ENCODE data around the gene ENOX1.

DNA sequence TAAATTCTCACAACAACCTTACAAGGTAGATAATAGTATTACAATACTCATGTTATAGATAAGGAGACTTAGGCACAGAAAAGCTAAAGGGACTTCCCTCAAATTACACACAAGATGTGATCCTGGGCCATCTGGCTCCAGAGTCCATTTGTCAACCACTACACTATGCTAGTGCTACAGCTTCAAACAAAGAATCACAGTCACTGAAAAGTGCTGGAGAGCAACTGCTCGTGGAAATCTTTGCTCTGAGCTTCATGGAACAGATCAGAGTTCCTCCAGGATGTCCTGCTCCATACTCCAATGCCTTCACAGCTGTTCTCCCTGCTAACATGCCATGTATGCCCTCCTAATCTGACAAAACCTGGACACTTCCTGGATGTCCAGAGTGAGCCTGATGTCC, 271.2 kb downstream of the ENOX1 start:
- TF ChIP-seq, protein P1, sequence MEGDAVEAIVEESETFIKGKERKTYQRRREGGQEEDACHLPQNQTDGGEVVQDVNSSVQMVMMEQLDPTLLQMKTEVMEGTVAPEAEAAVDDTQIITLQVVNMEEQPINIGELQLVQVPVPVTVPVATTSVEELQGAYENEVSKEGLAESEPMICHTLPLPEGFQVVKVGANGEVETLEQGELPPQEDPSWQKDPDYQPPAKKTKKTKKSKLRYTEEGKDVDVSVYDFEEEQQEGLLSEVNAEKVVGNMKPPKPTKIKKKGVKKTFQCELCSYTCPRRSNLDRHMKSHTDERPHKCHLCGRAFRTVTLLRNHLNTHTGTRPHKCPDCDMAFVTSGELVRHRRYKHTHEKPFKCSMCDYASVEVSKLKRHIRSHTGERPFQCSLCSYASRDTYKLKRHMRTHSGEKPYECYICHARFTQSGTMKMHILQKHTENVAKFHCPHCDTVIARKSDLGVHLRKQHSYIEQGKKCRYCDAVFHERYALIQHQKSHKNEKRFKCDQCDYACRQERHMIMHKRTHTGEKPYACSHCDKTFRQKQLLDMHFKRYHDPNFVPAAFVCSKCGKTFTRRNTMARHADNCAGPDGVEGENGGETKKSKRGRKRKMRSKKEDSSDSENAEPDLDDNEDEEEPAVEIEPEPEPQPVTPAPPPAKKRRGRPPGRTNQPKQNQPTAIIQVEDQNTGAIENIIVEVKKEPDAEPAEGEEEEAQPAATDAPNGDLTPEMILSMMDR (IDR thresholded peaks at IDR 0.05): no peak
- no peak for TF ChIP-seq POLR2A (IDR thresholded peaks at IDR 0.05)
